Upper lobe of left lung (tissue), 6 donors: ENCODE results near the gene HDAC6. TPM values are rescaled to one million over a fixed set of nuclear protein-coding genes. Genes with fewer than 3 reads are reported as not detected.
"Not testable (repeated sequence)": the region's sequence is repeated elsewhere in the genome, so short reads cannot be mapped to it uniquely, and the experiment has no call there.

Experiments used
- ATAC-seq, 2 donors: fragments of 200-7000 bp; cut with Tn5 transposase; one replicate each; pipeline ENCODE4 v1.9.1; 2022; ENCODE audit warnings: mild to moderate bottlenecking in 2 of 2, moderate library complexity in 2 of 2; ENCODE audit not compliant: low FRiP score in 2 of 2
- DNase-seq, 2 donors: peaks; one replicate each; pipeline ENCODE4 v3.0.0-alpha.2; 2019 to 2020
- H3K27ac ChIP-seq, 4 donors: fragments of 200-600 bp; sonication (generic); one replicate each; pipeline ENCODE4 v1.5.1; 2016 to 2019
- H3K27me3 ChIP-seq, 4 donors: fragments of 200-600 bp; sonication (generic); one replicate each; pipeline ENCODE4 v1.5.1; 2017 to 2019
- H3K36me3 ChIP-seq, 4 donors: fragments of 200-600 bp; sonication (generic); one replicate each; pipeline ENCODE4 v1.5.1; 2016 to 2019
- H3K4me1 ChIP-seq, 4 donors: fragments of 200-600 bp; sonication (generic); one replicate each; pipeline ENCODE4 v1.5.1; 2018 to 2019
- H3K4me3 ChIP-seq, 4 donors: fragments of 200-600 bp; sonication (generic); one replicate each; pipeline ENCODE4 v1.5.1; 2017 to 2019; ENCODE audit warnings: mild to moderate bottlenecking in 2 of 4, moderate library complexity in 1 of 4
- H3K9me3 ChIP-seq, 4 donors: fragments of 200-600 bp; sonication (generic); one replicate each; pipeline ENCODE4 v1.5.1; 2018 to 2019
- EP300 ChIP-seq, 4 donors: sonication (generic); formaldehyde crosslinking; IDR thresholded peaks; one replicate each; pipeline ENCODE4 v1.5.1; 2017; ENCODE audit warnings: antibody characterized with exemption in 4 of 4, control low read depth in 2 of 4
- POLR2A ChIP-seq, 4 donors: fragments of 450-650 bp; IDR thresholded peaks; one replicate each; pipeline ENCODE4 v1.5.1; 2016 to 2017; ENCODE audit warnings: antibody characterized with exemption in 4 of 4, mild to moderate bottlenecking in 2 of 4
- POLR2AphosphoS5 ChIP-seq, 2 donors: sonication (generic); formaldehyde crosslinking; IDR thresholded peaks; one replicate each; pipeline ENCODE4 v1.5.1; 2017; ENCODE audit warnings: antibody characterized with exemption in 2 of 2
- WGBS, 2 donors: methylation state at CpG; one replicate each; pipeline ENCODE4 v1.1.5; 2017 to 2018; 5-methylcytosine and 5-hydroxymethylcytosine counted together
- total RNA-seq, 6 donors: library from RNA; depleted of rRNA in 4 of 6; stranded (reverse); fragments of >200 nt in 4 of 6; gene quantifications; one replicate each; pipeline versions ENCODE4 v1.1.0 to v1.2.1, GENCODE V29; 2016 to 2021
- TF ChIP-seq, protein P1 (sequence below), 6 experiments: fragments of 450-650 bp in 4 of 6; fragments of 200-600 bp in 2 of 6; sonication (generic) in 2 of 6; IDR thresholded peaks; one replicate each; pipeline ENCODE4 v1.5.1; 2016 to 2019; ENCODE audit warnings: antibody characterized with exemption in 6 of 6
- donor health status: DM: no; HTN: no; CAD: no; lungs with moderate emphysema.
- donor health status: DM: no; HTN: yes; CAD: no; lungs with severe emphysema.

Gene HDAC6
- total RNA-seq, 6 donors from 2014 or later: 59.1 to 171 (median 86.0) TPM

GRCh38 chrX:48816014-48816810, 14.3 kb downstream of the HDAC6 start:
- no peak overlapping the region for H3K27ac ChIP-seq
- no peaks in the 10 kb centered on the region for H3K27me3 ChIP-seq
- DNase-seq: no peak
- H3K4me1 ChIP-seq: no peaks in the 10 kb centered on the region
- TF ChIP-seq, protein P1, sequence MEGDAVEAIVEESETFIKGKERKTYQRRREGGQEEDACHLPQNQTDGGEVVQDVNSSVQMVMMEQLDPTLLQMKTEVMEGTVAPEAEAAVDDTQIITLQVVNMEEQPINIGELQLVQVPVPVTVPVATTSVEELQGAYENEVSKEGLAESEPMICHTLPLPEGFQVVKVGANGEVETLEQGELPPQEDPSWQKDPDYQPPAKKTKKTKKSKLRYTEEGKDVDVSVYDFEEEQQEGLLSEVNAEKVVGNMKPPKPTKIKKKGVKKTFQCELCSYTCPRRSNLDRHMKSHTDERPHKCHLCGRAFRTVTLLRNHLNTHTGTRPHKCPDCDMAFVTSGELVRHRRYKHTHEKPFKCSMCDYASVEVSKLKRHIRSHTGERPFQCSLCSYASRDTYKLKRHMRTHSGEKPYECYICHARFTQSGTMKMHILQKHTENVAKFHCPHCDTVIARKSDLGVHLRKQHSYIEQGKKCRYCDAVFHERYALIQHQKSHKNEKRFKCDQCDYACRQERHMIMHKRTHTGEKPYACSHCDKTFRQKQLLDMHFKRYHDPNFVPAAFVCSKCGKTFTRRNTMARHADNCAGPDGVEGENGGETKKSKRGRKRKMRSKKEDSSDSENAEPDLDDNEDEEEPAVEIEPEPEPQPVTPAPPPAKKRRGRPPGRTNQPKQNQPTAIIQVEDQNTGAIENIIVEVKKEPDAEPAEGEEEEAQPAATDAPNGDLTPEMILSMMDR (IDR thresholded peaks at IDR 0.05): no peak
- TF ChIP-seq POLR2AphosphoS5 (IDR thresholded peaks at IDR 0.05) (no peak), POLR2A (IDR thresholded peaks at IDR 0.05) (no peak), EP300 (IDR thresholded peaks at IDR 0.05) (no peak)
- no peaks in the 10 kb centered on the region for H3K9me3 ChIP-seq
- no peak for ATAC-seq
- H3K4me3 ChIP-seq: no peak overlapping the region
- peaks cover 0 to 45% (median 15%) of the 10 kb centered on the region in 4 donors for H3K36me3 ChIP-seq
- WGBS, 2 donors: 92 to 95% methylated on average over 3 to 18 of the region's 18 CpGs

DNA sequence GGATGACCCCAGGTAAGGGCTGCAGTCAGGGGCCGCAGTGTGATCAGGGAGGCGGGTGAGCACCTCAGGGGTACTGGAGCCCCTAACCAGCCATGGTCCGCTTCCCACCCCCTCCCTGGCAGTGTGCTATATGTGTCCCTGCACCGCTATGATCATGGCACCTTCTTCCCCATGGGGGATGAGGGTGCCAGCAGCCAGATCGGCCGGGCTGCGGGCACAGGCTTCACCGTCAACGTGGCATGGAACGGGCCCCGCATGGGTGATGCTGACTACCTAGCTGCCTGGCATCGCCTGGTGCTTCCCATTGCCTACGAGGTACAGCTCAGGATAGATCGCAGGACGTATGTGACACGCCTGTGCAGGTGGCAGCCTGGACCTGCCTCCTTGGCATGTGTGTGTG, 16.2 kb downstream of the HDAC6 start:
- no peak overlapping the region for H3K27ac ChIP-seq
- H3K9me3 ChIP-seq: no peaks in the 10 kb centered on the region
- peaks cover 0 to 41% (median 21%) of the 10 kb centered on the region in 4 donors for H3K36me3 ChIP-seq
- DNase-seq: no peak
- 67 to 82% methylated on average over 3 to 16 of the region's 16 CpGs for WGBS, 2 donors
- TF ChIP-seq, protein P1 (IDR thresholded peaks at IDR 0.05): no peak
- no peak for TF ChIP-seq EP300 (IDR thresholded peaks at IDR 0.05)
- TF ChIP-seq POLR2A (IDR thresholded peaks at IDR 0.05): no peak
- no peak for TF ChIP-seq POLR2AphosphoS5 (IDR thresholded peaks at IDR 0.05)
- H3K4me1 ChIP-seq: no peaks in the 10 kb centered on the region
- no peaks in the 10 kb centered on the region for H3K27me3 ChIP-seq
- ATAC-seq: no peak
- no peak overlapping the region for H3K4me3 ChIP-seq

DNA sequence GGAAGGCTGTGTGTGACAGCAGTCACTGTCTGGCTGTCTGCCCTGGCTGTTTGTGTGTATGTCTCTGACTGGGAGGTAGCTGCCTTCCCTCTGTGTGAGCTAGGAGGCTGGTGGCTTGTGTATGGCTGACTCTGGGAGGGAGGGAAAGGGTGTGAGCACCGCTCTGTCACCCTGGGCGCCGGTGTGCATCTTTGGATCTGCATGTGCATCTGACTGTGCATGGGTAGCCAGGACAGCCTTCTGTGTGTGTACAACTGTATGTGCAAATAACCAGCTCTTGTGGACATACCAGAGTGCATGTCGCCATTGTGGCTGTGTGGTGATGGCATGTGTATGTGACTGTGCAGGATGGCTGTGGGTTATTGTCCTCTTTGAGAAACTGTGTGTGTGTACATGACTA, 17.0 kb downstream of the HDAC6 start:
- H3K36me3 ChIP-seq: peaks cover 0 to 44% (median 21%) of the 10 kb centered on the region in 4 donors
- H3K27ac ChIP-seq: no peak overlapping the region
- no peak for ATAC-seq
- TF ChIP-seq EP300 (IDR thresholded peaks at IDR 0.05): no peak
- TF ChIP-seq, protein P1 (IDR thresholded peaks at IDR 0.05): no peak
- no peak for TF ChIP-seq POLR2AphosphoS5 (IDR thresholded peaks at IDR 0.05)
- TF ChIP-seq POLR2A (IDR thresholded peaks at IDR 0.05): no peak
- H3K9me3 ChIP-seq: no peaks in the 10 kb centered on the region
- DNase-seq: no peak
- H3K4me1 ChIP-seq: no peaks in the 10 kb centered on the region
- H3K27me3 ChIP-seq: no peaks in the 10 kb centered on the region
- WGBS, 2 donors: 85% methylated on average over 4 of the region's 4 CpGs; no CpG with 5 or more reads in 1 of the 2 donors
- no peak overlapping the region for H3K4me3 ChIP-seq

GRCh38 chrX:48819394-48819793, 17.5 kb downstream of the HDAC6 start:
- H3K9me3 ChIP-seq, DNase-seq, ATAC-seq, H3K27ac ChIP-seq, H3K4me1 ChIP-seq, H3K27me3 ChIP-seq, H3K4me3 ChIP-seq: not testable (repeated sequence)
- WGBS, 2 donors: 79 to 83% methylated on average over 8 to 9 of the region's 9 CpGs
- peaks cover 0 to 47% (median 20%) of the 10 kb centered on the region in 4 donors for H3K36me3 ChIP-seq

GRCh38 chrX:48823053-48823452, 21.2 kb downstream of the HDAC6 start:
- no peak for DNase-seq
- Histone ChIP-seq H3K27me3 (no peaks in the 10 kb centered on the region), H3K36me3 (peaks cover 0 to 33% (median 11%) of the 10 kb centered on the region in 4 donors), H3K27ac (no peak overlapping the region), H3K9me3 (peaks cover 0 to 18% (median 0%) of the 10 kb centered on the region in 4 donors), H3K4me1 (no peaks in the 10 kb centered on the region), H3K4me3 (no peak overlapping the region)
- ATAC-seq: no peak
- WGBS, 2 donors: 88% methylated on average over 6 of the region's 6 CpGs; no CpG with 5 or more reads in 1 of the 2 donors
- TF ChIP-seq, protein P1 (IDR thresholded peaks at IDR 0.05): no peak
- no peak for TF ChIP-seq POLR2AphosphoS5 (IDR thresholded peaks at IDR 0.05)
- TF ChIP-seq EP300 (IDR thresholded peaks at IDR 0.05): no peak
- no peak for TF ChIP-seq POLR2A (IDR thresholded peaks at IDR 0.05)
